Left renal pelvis (tissue), 4 donors: ENCODE results near the gene ST3GAL6. TPM values are rescaled to one million over a fixed set of nuclear protein-coding genes. Genes with fewer than 3 reads are reported as not detected.

Experiments
- DNase-seq, 4 donors: peaks; one replicate each; pipeline ENCODE4 v3.0.0-alpha.2; 2013; ENCODE audit warnings: low read depth in 4 of 4, low spot score in 3 of 4
- polyA plus RNA-seq, 4 donors: library from polyadenylated mRNA; unstranded; fragments of 120-200 nt; gene quantifications; one replicate each; pipeline ENCODE4 v1.2.1, GENCODE V29; 2013; ENCODE audit not compliant: insufficient read length in 4 of 4

Gene ST3GAL6
- polyA plus RNA-seq, 4 donors, result 15.5 to 78.4 (median 74.8) TPM

- DNase-seq, result no peak
Measured at GRCh38 chr3:98843266-98843959, 80.3 kb downstream of the ST3GAL6 start.

Other genes starting within 250 kb of the ST3GAL6 start
- gene CLDND1, start 240.4 kb upstream of the ST3GAL6 start, polyA plus RNA-seq, result 100 to 1,000 TPM; 146 to 207 (median 168) TPM
- gene GPR15, start 231.4 kb upstream of the ST3GAL6 start, polyA plus RNA-seq, result not detected
- gene CPOX, start 169.7 kb upstream of the ST3GAL6 start, polyA plus RNA-seq, result 10 to 100 TPM; 23.5 to 31.4 (median 24.9) TPM
- gene DCBLD2, start 138.4 kb downstream of the ST3GAL6 start, polyA plus RNA-seq, result 10 to 100 TPM; 50.4 to 58.3 (median 56.2) TPM